ENCODE data around the gene CABP1. TPM values are rescaled to one million over a fixed set of nuclear protein-coding genes. Genes with fewer than 3 reads are reported as not detected.

CABP1 gene
- total RNA-seq, 1 donor from 2014 or later = not detected

DNA sequence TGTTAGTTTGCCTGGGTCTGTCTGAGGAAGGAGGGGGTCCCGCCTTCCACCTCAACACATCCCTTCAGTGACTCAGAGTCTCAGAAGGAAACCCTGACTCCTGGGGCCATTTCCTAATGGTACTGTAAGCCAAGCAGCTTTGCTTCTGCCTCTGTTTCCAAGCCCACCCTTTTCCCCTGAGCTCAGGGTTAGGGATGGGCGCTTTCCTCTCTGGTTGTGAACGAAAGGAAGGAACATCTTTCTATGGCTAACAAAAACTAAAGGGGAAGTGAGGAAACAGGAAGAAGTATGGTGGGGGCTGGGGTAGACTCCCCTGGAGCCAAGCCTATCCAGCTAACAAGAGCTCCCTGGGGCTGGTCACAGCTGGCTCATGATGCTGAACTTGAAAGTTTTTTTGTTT lies 58.2 kb downstream of the CABP1 start:
- no peak overlapping the region for H3K4me3 ChIP-seq (ENCODE audit: low read depth, low read length)
- peaks cover 27% of the 10 kb centered on the region for H3K36me3 ChIP-seq (ENCODE audit: control insufficient read depth, insufficient read depth, low read length)
- H3K27me3 ChIP-seq (ENCODE audit: control insufficient read depth, insufficient read depth, low read length) = no peaks in the 10 kb centered on the region
- FAIRE-seq = no peak
- no peak for DNase-seq (ENCODE audit: low read depth)
- TF ChIP-seq CTCF (IDR thresholded peaks at IDR 0.05; ENCODE audit: insufficient read depth, low read length, severe bottlenecking) = no peak

DNA sequence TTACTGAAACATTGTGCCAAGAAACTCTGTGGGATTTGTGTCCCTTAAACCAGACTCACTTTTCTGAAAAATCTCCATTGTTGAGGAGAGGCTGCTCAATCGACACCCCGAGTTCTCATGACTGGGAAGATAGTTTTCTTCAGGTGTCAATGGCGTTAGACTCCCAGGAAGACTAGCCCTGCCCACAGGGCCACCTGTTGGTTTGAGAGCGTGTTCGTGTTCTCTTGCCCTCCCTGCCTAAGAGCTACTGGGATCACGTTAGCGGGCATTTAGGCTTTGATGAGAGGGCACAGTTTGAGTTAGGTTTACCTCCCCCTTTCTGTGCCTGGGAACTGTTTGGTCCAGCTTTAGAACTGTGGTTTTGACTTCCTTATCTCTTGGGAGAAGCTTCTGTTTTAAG lies 59.1 kb downstream of the CABP1 start:
- no peaks in the 10 kb centered on the region for H3K27me3 ChIP-seq (ENCODE audit: control insufficient read depth, insufficient read depth, low read length)
- H3K36me3 ChIP-seq (ENCODE audit: control insufficient read depth, insufficient read depth, low read length) = peaks cover 23% of the 10 kb centered on the region
- no peak overlapping the region for H3K4me3 ChIP-seq (ENCODE audit: low read depth, low read length)
- FAIRE-seq (no peak), DNase-seq (ENCODE audit: low read depth) (no peak)
- TF ChIP-seq CTCF (IDR thresholded peaks at IDR 0.05; ENCODE audit: insufficient read depth, low read length, severe bottlenecking) = no peak

DNA sequence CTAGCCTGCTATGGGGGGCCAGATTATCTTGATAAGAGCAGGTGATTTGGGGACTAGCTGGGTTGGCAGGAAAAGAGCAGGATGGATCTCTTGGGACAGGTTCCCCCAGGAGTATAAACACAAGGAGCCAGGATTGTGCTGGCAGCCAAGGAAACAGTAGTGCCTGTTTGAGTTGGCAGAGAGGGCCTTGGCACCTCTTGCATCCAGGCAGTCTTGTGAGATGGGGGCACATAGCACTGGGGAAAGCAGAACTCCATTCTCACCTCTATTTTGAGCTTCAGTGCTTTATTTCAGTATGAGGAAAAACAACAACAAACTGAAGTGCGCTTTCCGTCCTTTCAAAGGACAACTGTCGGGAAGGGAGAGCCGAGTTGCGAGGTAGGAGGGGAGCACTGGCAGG lies 60.5 kb downstream of the CABP1 start:
- no peak for TF ChIP-seq CTCF (IDR thresholded peaks at IDR 0.05; ENCODE audit: insufficient read depth, low read length, severe bottlenecking)
- no peak for DNase-seq (ENCODE audit: low read depth)
- Histone ChIP-seq H3K36me3 (ENCODE audit: control insufficient read depth, insufficient read depth, low read length) (peaks cover 18% of the 10 kb centered on the region), H3K27me3 (ENCODE audit: control insufficient read depth, insufficient read depth, low read length) (no peaks in the 10 kb centered on the region), H3K4me3 (ENCODE audit: low read depth, low read length) (no peak overlapping the region)
- FAIRE-seq = no peak

GRCh38 chr12:120702637-120703036 lies 62.2 kb downstream of the CABP1 start:
- Histone ChIP-seq H3K36me3 (ENCODE audit: control insufficient read depth, insufficient read depth, low read length) (peaks cover 10% of the 10 kb centered on the region), H3K27me3 (ENCODE audit: control insufficient read depth, insufficient read depth, low read length) (no peaks in the 10 kb centered on the region), H3K4me3 (ENCODE audit: low read depth, low read length) (no peak overlapping the region)
- TF ChIP-seq CTCF (IDR thresholded peaks at IDR 0.05; ENCODE audit: insufficient read depth, low read length, severe bottlenecking) = no peak
- FAIRE-seq = no peak
- no peak for DNase-seq (ENCODE audit: low read depth)

GRCh38 chr12:120703311-120703942 lies 63.0 kb downstream of the CABP1 start:
- H3K27me3 ChIP-seq (ENCODE audit: control insufficient read depth, insufficient read depth, low read length) = no peaks in the 10 kb centered on the region
- FAIRE-seq (no peak), DNase-seq (ENCODE audit: low read depth) (no peak)
- peaks cover 10% of the 10 kb centered on the region for H3K36me3 ChIP-seq (ENCODE audit: control insufficient read depth, insufficient read depth, low read length)
- no peak overlapping the region for H3K4me3 ChIP-seq (ENCODE audit: low read depth, low read length)
- TF ChIP-seq CTCF (IDR thresholded peaks at IDR 0.05; ENCODE audit: insufficient read depth, low read length, severe bottlenecking) = no peak

DNA sequence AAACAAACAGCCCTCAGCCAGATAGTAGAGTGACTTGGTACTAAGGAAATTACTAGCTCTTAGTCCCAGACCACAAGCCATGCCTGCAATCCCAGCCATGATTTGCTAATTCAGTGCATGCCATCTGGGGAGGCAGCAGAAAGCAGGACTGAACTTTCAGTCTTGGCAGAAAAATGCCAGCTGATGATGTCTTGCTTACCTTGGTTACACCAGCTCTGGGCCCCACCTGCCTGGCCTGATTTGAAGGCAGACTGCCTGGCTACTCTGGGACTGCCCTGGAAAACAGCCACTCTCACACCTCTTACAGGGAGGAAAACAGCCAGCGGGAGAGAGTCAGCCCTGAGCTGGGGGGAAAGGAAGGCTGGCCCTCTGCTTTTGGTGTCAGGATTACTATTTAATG lies 65.2 kb downstream of the CABP1 start:
- H3K27me3 ChIP-seq (ENCODE audit: control insufficient read depth, insufficient read depth, low read length) = no peaks in the 10 kb centered on the region
- no peak overlapping the region for H3K4me3 ChIP-seq (ENCODE audit: low read depth, low read length)
- FAIRE-seq = no peak
- TF ChIP-seq CTCF (IDR thresholded peaks at IDR 0.05; ENCODE audit: insufficient read depth, low read length, severe bottlenecking) = no peak
- DNase-seq (ENCODE audit: low read depth) = no peak
- peaks cover 3% of the 10 kb centered on the region for H3K36me3 ChIP-seq (ENCODE audit: control insufficient read depth, insufficient read depth, low read length)
